ENCODE results near the gene NAV3.

DNA sequence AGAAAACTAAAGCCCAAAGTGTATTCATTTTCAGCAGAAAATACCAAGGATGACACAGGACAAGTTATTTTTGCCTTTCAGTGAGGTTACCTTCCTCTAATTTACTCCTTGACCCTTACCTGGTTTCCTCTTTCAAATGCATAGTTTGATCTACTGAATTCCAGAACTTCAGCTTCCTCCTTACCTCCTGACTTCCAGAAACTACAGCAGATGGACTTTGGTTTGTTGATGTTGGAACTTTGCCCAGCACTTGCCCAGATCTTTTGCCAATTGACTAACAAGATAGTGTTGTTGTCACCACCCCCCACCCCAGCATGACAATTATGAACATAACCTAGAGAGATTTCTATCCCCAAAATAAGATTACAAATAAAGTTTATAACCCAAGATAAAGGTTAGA, 63.2 kb downstream of the NAV3 start:
- TF ChIP-seq ELF4 (IDR thresholded peaks at IDR 0.05) = no peak
- no peak for TF ChIP-seq CTBP1 (IDR thresholded peaks at IDR 0.05; ENCODE audit: borderline replicate concordance)
- no peak for TF ChIP-seq SP1 (IDR thresholded peaks at IDR 0.05)
- TF ChIP-seq BHLHE40 (IDR thresholded peaks at IDR 0.05; ENCODE audit: borderline replicate concordance) = no peak
- no peak for TF ChIP-seq SUZ12 (IDR thresholded peaks at IDR 0.05)
- no peak for TF ChIP-seq FOXA1 (IDR thresholded peaks at IDR 0.05)
- no peak for TF ChIP-seq PKNOX1 (IDR thresholded peaks at IDR 0.05)
- no peak for TF ChIP-seq ARNT (IDR thresholded peaks at IDR 0.05)
- TF ChIP-seq NFRKB (IDR thresholded peaks at IDR 0.05) = no peak

All from HEK293T (cell line).